GM15510 (cell line): Measurements from ENCODE around the gene EPHB4.

ENCODE experiments used
- POLR2A ChIP-seq: IDR thresholded peaks from 3 replicates; pipeline ENCODE4 v1.6.1; 2011; ENCODE audit warnings: borderline replicate concordance; ENCODE audit not compliant: insufficient read length; ENCODE audit errors: extremely low read depth

Gene EPHB4

GRCh38 chr7:100861616-100861985, 34.3 kb upstream of the EPHB4 start:
- TF ChIP-seq POLR2A = no peak

GRCh38 chr7:100860702-100861615, 33.6 kb upstream of the EPHB4 start:
- TF ChIP-seq POLR2A = no peak

GRCh38 chr7:100859856-100860255, 32.5 kb upstream of the EPHB4 start:
- no peak for TF ChIP-seq POLR2A

- no peak for TF ChIP-seq POLR2A
These were observed 29.6 kb upstream of the EPHB4 start for GRCh38 chr7:100856871-100857282.

- no peak for TF ChIP-seq POLR2A
These were observed 28.2 kb upstream of the EPHB4 start for GRCh38 chr7:100855515-100855914.

GRCh38 chr7:100854146-100854895, 27.0 kb upstream of the EPHB4 start:
- TF ChIP-seq POLR2A = no peak

GRCh38 chr7:100852048-100852872, 24.9 kb upstream of the EPHB4 start, which contains the start of gene SLC12A9:
Gene SLC12A9 (plus strand): TSS chr7:100852713. CDS start chr7:100854198, 1,485 bp downstream.
- TF ChIP-seq POLR2A = peak; percentile 54

- no peak for TF ChIP-seq POLR2A
These were observed 20.0 kb upstream of the EPHB4 start for GRCh38 chr7:100847360-100847759.

- TF ChIP-seq POLR2A = no peak
These were observed 13.3 kb upstream of the EPHB4 start for GRCh38 chr7:100840470-100841100.

- no peak for TF ChIP-seq POLR2A
These were observed 12.0 kb upstream of the EPHB4 start for GRCh38 chr7:100839361-100839760.

GRCh38 chr7:100837099-100837836, 9.9 kb upstream of the EPHB4 start:
- TF ChIP-seq POLR2A = peak; percentile 54

- no peak for TF ChIP-seq POLR2A
These were observed 9.4 kb upstream of the EPHB4 start for GRCh38 chr7:100836812-100837098.

GRCh38 chr7:100835903-100836811, 8.8 kb upstream of the EPHB4 start:
- no peak for TF ChIP-seq POLR2A
